ENCODE results near the gene LRRC61. TPM values are rescaled to one million over a fixed set of nuclear protein-coding genes. Genes with fewer than 3 reads are reported as not detected.
A peak's percentile ranks its signal among the peaks of the same experiment; 100 is the strongest.

LRRC61 gene
- polyA plus RNA-seq, 1 of the 3 experiments (the other 2 are of a cell fraction) = 0.99 TPM

DNA sequence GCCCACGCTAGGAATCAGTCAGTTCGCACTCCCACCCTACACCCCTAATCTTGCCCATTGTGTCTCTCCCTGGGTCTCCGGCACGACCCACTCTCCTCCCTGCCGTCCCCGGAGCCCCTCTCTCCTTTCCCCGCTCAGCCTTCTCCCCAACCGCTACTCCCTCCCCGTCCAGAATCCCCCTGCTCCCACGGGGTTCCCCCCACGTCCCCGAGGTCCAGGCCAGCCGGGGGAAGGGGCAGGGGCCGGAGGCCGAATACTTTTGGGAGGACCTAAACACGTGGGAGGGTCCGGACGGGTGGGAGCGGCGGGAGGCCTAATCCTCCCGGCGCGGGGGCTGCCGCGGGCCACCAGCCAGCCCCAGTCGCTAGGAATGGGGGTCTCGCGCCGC lies 17.7 kb downstream of the LRRC61 start (continued):
- TF ChIP-seq, protein P1, sequence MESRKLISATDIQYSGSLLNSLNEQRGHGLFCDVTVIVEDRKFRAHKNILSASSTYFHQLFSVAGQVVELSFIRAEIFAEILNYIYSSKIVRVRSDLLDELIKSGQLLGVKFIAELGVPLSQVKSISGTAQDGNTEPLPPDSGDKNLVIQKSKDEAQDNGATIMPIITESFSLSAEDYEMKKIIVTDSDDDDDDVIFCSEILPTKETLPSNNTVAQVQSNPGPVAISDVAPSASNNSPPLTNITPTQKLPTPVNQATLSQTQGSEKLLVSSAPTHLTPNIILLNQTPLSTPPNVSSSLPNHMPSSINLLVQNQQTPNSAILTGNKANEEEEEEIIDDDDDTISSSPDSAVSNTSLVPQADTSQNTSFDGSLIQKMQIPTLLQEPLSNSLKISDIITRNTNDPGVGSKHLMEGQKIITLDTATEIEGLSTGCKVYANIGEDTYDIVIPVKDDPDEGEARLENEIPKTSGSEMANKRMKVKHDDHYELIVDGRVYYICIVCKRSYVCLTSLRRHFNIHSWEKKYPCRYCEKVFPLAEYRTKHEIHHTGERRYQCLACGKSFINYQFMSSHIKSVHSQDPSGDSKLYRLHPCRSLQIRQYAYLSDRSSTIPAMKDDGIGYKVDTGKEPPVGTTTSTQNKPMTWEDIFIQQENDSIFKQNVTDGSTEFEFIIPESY (IDR thresholded peaks at IDR 0.05; ENCODE audit: borderline replicate concordance, low read depth) = no peak
- TF ChIP-seq NRF1 (IDR thresholded peaks at IDR 0.05; ENCODE audit: low read depth, low read length) = no peak
- no peak for TF ChIP-seq RFX5 (IDR thresholded peaks at IDR 0.05; ENCODE audit: low read length)

- Histone ChIP-seq H3K36me3 (replicated peaks in 1 of 2; ENCODE audit: control insufficient read depth in 1 of 2, insufficient read depth in 2 of 2, low read length in 1 of 2) (no peaks in the 10 kb centered on the region), H3K4me1 (ENCODE audit: control insufficient read depth in 1 of 2, insufficient read depth in 2 of 2, low read depth in 1 of 2, low read length in 1 of 2) (no peaks in the 10 kb centered on the region; a peak in 1 of 4 replicates), H3K27ac (ENCODE audit: low read depth in 2 of 2, low read length in 1 of 2) (no peak within 1 kb of the TSS), H4K20me1 (ENCODE audit: insufficient read depth) (no peaks in the 10 kb centered on the region), H3K9me2 (no peaks in the 10 kb centered on the region), H3K9ac (no peak within 1 kb of the TSS), H3K9me3 (no peaks in the 10 kb centered on the region), H3K79me2 (ENCODE audit: insufficient read depth) (no peaks in the 10 kb centered on the region), H2AFZ (ENCODE audit: low read depth) (no peak within 1 kb of the TSS), H3K27me3 (ENCODE audit: insufficient read depth) (peaks cover 8% of the 10 kb centered on the region; the same call in 1 of the 2 replicates), H3F3A (replicated peaks; ENCODE audit: insufficient read depth) (no peaks in the 10 kb centered on the region), H3K4me3 (ENCODE audit: low read depth in 2 of 2, low read length in 1 of 2) (no peak within 1 kb of the TSS), H3K4me2 (no peak within 1 kb of the TSS)
- peak; percentile 85 for DNase-seq
- CTCF ChIA-PET = interaction anchor here (1.0 to 1.9 kb wide), 2 partner anchors 17 to 80 kb away, joined by 3 to 5 read pairs; no protein-coding TSS in a partner anchor
- POLR2A ChIA-PET = no interaction called here
- no peak for TF ChIP-seq TEAD4 (IDR thresholded peaks at IDR 0.05; ENCODE audit: borderline replicate concordance, insufficient read depth)
- TF ChIP-seq RAD21 (IDR thresholded peaks at IDR 0.05; ENCODE audit: low read length) = no peak
- no peak for TF ChIP-seq SIN3A (IDR thresholded peaks at IDR 0.05; ENCODE audit: borderline replicate concordance, low read depth, low read length)
- TF ChIP-seq, protein P2, sequence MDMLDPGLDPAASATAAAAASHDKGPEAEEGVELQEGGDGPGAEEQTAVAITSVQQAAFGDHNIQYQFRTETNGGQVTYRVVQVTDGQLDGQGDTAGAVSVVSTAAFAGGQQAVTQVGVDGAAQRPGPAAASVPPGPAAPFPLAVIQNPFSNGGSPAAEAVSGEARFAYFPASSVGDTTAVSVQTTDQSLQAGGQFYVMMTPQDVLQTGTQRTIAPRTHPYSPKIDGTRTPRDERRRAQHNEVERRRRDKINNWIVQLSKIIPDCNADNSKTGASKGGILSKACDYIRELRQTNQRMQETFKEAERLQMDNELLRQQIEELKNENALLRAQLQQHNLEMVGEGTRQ (IDR thresholded peaks at IDR 0.05; ENCODE audit: borderline replicate concordance, low read depth, low read length) = no peak
- WGBS (ENCODE audit: low lambda C conversion rate) = 36% methylated on average over 45 of the region's 49 CpGs
These were observed 18.3 kb downstream of the LRRC61 start, which contains the start of gene RARRES2 for GRCh38 chr7:150341263-150342120. Gene RARRES2, minus strand, starts transcription at chr7:150341629. Its CDS starts 1,020 bp downstream, at chr7:150340609.

- Histone ChIP-seq H3K9ac (no peak overlapping the region), H3K9me3 (no peaks in the 10 kb centered on the region), H3K27ac (ENCODE audit: low read depth in 2 of 2, low read length in 1 of 2) (no peak overlapping the region), H3K4me2 (no peak overlapping the region), H4K20me1 (ENCODE audit: insufficient read depth) (no peaks in the 10 kb centered on the region), H3K9me2 (no peaks in the 10 kb centered on the region), H3K27me3 (ENCODE audit: insufficient read depth) (peaks cover 8% of the 10 kb centered on the region; the same call in 1 of the 2 replicates), H3K4me3 (ENCODE audit: low read depth in 2 of 2, low read length in 1 of 2) (no peak overlapping the region), H3K4me1 (ENCODE audit: control insufficient read depth in 1 of 2, insufficient read depth in 2 of 2, low read depth in 1 of 2, low read length in 1 of 2) (no peaks in the 10 kb centered on the region; a peak in 1 of 4 replicates), H3K79me2 (ENCODE audit: insufficient read depth) (no peaks in the 10 kb centered on the region), H2AFZ (ENCODE audit: low read depth) (no peak overlapping the region), H3K36me3 (replicated peaks in 1 of 2; ENCODE audit: control insufficient read depth in 1 of 2, insufficient read depth in 2 of 2, low read length in 1 of 2) (no peaks in the 10 kb centered on the region), H3F3A (replicated peaks; ENCODE audit: insufficient read depth) (no peaks in the 10 kb centered on the region)
- no peak for TF ChIP-seq MEF2A (IDR thresholded peaks at IDR 0.05; ENCODE audit: borderline replicate concordance, low read depth)
- no peak for TF ChIP-seq FOXJ3 (CRISPR knock-in tag; IDR thresholded peaks at IDR 0.05)
- no peak for TF ChIP-seq USF1 (IDR thresholded peaks at IDR 0.05; ENCODE audit: borderline replicate concordance, low read depth)
- TF ChIP-seq GABPA (IDR thresholded peaks at IDR 0.05; ENCODE audit: low read depth) = no peak
- TF ChIP-seq EZH2phosphoT487 (IDR thresholded peaks at IDR 0.05; ENCODE audit: borderline replicate concordance, low read depth) = no peak
- no peak for DNase-seq
- POLR2A ChIA-PET = no interaction called here
- CTCF ChIA-PET = interaction anchor here (1.1 to 1.9 kb wide), 2 partner anchors 12 to 80 kb away, joined by 3 to 5 read pairs; no protein-coding TSS in a partner anchor
- WGBS (ENCODE audit: low lambda C conversion rate) = 92% methylated on average over 9 of the region's 9 CpGs
These were observed 18.9 kb downstream of the LRRC61 start for GRCh38 chr7:150342121-150342408.
